GM19324 (cell line): Measurements from ENCODE around the gene LRRC4C.

Source experiments
- ATAC-seq: cut with Tn5 transposase; IDR thresholded peaks from one replicate; pipeline ENCODE4 v1.9.1; 2021; ENCODE audit warnings: mild to moderate bottlenecking, moderate library complexity; ENCODE audit not compliant: unreplicated experiment, low FRiP score

The LRRC4C gene

DNA sequence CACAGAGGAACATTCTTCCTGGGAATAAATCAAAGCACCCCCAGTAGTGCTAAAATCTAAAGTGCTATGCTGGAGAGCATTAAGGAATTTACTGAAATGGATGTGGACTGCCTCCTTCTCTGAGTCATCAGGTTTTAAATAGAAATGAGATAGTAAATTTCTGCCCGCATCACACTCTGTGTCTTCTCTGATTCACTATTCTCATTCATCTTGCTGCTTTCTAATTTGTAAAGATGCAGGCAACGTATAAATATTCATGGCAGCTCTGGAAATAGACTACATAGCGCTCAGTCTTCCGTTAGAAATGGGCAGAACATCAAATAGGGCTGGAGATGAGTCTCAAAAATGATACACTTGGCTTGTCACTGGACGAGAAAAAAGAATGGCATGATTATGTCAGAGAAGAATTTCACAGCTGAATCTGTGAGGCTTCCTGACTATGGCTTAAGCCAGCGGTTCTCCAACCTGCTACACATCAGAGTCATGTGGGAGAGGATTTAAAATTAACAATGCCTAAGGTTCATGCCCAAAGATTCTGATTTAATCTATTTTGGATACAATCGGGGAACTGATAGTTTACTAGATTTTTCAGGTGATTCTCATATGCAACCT, 178.2 kb downstream of the LRRC4C start:
- ATAC-seq, result no peak

DNA sequence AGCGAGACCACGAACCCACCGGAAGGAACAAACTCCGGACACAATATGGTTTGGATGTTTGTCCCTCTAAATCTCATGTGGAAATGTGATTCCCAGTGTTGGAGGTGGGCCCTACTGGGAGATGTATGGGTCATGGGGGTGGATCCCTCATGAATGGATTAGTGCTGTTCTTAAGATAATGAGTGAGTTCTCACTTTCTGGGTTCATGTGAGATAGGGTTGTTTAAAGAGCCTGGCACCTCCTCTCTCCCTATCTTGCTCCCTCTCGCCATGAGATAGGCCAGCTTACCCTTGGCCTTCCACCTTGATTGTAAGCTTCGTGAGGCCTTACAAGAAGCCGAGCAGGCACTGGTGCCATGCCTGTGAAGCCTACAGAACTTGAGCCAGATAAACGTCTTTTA, 184.6 kb downstream of the LRRC4C start:
- ATAC-seq, result no peak

DNA sequence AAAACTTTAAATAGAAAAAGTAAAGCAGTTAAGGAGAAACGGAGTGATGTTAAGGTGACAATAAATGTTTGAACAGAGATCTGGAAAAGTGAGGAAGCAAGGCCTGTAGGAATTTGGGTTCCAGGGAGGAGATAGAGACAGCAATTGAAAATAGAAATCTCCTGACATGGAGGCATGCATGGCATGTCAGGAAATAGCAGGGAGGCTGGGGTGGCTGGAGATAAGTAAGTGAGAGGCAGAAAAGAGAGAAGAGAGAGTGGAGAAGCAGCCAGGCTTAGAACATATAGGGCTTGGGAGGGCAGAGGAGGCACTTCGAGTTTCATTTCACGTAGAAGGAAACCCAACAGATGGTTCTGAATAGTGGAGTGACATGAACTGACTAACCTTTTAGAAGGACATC, 185.5 kb downstream of the LRRC4C start:
- ATAC-seq, result no peak

DNA sequence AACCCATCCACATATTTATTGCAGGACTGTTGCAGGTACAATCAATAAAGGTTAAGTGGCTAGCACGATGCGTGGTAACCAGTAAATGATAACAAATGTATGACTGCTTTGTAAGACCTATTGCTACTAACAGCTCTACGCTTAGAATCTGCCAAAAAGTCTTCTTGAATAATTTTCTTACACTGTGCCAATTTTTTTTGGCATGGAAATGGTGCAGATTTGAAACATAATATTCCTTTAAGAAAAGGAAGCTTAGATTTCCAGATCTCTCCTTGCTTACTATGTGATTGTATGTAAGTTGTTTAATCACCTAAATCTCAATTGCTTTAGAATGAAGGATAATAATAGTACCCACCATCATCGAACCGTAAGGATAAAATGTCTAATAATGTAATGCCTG, 192.0 kb downstream of the LRRC4C start:
- no peak for ATAC-seq

DNA sequence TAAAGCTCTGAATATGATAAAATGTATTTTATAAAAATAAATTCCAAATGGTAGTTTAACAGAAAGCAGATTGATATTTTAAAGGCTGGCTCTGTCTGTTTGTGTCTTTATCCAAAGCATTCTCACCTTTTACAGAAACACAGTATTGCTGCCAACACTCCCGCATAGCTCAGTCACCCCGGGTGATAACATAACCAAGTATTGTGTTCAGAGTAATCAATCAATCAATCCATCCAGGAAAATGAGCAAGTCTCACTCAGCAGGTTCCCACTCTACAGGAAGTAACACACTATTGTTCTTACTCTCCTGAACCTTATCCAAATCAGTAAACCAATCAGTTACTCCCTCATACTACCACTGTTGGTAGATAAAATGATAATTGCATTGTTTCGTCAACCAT, 203.4 kb downstream of the LRRC4C start:
- ATAC-seq, result no peak

DNA sequence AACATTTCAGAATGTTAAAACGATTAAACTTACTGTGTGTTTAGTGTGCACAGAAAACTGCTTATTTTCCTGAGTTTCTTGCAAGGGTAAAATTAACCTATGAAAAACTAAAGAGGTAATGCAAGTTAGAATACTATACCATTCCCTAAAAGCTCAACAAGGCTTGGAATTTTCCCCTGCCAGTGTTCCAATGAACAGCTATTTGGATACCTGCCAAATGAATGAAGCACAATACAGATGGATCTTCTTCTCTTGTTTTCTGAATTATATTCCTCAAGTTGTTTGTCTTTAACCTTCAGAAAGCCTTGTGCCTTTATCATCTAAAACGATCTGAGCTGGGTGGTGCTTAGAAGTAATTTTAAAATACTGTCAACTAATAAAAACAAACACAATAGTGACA, 204.5 kb downstream of the LRRC4C start:
- ATAC-seq, result no peak

DNA sequence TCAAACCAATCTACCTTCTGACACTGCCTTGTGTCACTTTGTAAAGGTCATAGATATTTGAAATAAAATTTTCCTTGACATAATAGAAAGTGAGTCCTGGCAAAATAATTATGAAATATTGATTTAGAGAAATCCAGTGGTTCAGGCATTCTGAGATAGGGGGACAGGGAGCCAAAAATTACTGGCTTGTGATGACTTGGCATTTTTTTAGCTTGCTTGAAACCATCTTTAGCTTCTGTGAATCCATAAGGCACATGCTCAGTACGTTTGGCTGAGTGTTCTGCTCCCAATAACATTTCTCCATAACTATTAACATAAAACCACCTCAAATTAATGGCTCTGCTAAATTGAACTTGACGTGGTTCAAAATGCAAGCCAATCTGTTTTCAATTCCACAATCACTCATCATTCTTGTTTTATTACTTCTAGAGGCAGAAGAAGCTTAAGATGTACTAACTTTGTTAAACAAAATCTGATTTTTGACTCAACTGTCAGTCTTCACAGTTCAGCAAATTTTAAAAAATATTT, 209.0 kb downstream of the LRRC4C start:
- ATAC-seq, result no peak

DNA sequence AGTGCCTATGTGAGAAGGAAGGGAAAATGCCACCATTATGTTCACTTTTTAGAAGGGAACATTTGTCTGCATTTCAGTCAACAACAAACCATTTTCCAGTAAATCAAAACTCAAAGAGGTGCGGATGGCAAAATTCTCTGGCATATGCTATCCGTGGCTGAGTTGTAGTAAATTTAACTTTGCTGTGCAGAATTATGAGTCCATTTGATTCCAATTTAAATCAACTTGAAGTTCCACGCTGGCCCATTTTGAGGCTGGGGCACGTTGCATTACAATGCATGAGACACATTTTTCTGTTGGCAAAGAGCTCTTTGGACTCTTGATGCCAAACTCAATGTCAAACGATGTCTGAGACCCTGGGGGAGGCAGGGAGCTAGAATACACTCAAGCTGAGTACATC, 211.8 kb downstream of the LRRC4C start:
- no peak for ATAC-seq

DNA sequence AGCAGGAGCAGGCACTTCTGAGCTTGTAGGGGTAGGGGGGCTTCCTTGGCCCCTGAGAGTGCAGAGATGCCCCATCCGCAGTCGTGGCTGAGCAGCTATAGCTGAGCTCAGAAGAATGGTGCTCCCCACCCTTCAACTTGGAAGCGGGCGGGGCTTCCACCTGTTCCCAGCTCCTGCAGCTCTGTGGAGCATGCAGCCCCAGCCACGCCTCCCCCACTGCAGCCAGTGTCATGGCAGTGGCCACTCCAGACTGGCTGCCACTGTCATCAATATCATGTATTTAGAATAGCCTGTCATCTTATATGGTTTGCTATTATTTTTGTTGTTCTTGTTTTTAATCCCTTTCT, 213.1 kb downstream of the LRRC4C start:
- no peak for ATAC-seq

DNA sequence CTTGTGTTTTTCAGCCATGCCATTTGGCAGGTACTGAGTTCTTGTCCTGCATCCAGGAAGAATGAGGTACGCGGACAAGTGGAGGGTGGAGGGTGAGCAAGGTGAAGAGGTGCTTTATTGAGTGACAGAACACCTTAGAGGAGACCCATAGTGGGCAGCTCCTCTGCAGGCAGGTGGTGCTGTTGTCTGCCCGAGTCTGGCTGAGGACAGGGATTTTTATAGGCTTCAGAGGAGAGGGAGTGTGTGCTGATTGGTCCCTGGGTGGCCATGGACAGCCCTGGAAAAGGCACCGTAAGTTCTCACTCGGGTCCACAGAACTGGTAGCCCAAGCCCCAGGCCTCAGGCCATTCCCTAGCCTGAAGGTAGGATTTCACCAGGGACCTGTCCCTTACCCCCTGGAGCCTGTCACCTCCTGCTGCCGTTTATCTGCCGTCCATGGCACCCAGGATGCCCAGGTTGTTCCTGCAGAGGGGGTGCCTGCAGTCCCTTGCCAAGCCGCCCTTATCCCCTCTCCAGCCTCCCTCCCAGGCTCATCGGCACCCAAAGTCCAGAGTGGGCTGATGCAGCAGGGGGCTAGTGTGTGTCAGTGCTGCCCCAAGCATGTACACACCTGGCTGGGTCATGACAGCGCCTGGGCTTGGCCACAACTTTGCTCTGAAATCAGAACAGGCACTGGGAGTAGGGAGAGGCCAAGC, 213.6 kb downstream of the LRRC4C start:
- ATAC-seq, result no peak

DNA sequence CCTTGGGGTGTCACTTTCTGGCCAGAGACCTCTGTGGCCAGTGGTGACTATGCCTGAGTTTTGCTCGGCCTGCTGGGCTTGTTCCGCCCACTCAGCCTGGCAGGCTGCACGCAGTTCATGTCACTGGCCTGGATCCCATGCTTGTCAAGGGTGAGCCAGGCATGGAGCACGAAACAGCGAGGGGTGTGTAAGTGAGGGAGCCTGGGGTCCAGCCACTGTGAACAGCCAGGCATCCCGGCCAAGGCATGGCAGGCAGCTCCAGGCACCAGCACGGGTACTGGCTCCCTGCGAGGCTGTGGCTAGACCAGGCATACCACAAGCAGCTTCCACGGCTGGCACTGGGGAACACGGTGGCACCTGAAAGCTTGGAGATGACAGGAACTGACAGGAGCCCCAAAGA, 214.3 kb downstream of the LRRC4C start:
- ATAC-seq, result no peak

DNA sequence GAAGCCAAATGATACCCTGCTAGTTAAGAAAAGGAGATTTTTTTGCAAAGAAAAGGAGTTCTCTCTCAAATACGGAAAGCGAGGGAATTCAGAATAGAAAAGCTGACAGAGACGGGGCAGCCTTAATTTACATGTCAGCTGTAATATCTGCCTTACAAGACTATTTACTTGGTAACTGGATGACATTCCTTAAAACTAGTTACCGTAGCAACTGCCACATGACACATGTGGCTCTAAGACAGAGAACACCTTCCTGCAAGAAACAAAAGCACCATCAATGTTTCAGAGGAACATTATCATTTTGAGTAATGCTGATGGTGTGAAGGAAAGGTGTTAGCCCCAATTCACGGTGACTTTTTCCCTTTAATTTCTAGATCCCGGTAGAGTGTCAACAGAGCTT, 222.1 kb downstream of the LRRC4C start:
- ATAC-seq, result no peak

DNA sequence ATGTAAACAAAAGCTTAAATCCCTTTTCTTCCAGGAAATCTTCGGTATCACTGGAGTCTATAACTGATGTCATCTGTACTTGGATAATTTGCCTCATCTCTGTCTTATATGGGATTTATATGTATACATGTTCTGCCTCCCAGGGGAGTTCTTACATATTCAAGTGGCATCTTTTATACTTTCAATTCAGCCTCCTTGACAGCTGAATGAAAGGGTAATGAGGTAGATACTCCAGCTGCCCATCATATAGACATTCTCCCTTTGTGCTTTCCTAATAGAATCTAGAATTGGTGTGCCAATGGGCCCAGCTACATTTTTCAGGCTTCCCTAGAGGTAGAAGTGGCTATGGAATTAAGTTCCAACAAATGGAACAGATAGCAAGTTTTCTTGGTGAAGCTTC, 223.8 kb downstream of the LRRC4C start:
- no peak for ATAC-seq

DNA sequence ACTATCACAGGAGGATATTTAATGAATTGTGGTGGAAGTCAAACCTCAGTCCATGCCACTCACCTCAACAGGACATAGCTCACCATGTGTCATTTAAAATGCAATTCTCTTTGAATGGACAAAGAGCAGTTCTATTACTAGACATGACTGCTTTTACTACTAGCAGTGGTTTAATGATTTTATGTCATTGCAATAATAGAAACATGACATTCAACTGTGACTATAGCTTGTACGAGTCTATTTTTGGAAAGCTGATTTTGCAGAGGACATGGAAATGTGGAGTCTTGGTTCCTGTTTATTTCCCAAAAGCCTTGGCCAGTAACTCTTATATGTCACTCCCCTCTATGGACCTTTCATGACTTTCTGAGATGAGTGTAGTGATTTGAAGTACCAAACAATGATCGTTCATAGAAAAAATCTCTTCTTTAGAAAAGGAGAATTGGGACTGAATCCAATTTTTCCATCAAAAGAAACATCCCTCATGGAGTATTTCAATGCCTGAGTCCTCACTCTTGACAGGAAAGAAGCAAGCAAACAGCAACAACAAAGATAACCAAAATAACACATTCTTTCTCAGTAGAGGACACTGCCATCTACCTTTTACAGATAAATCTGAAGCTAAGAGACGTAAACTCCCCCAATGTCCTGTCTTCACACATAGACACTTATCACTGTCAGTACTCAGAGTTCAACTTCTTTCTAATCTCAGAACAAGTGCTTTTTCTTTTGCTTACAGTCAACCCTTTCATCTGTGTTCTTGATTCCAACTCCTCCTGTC, 233.4 kb downstream of the LRRC4C start:
- no peak for ATAC-seq

DNA sequence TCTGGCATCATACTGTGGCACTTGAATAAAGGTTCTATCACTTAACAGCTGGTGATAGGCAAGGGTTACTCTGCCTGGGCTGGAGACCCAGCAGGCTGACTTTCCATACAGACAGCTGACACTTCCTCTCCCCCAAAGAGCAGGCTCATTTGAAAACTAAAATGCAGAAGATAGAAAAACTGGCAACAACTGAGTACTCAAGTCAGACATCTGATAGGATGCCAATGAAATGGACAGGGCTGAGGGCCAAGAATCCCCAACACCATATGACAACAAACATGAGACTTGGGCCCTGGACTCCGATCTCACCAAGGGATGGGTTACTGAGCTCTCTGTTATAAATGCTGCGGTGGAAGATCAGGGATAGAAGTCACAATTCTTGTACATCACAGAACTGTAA, 237.2 kb downstream of the LRRC4C start:
- no peak for ATAC-seq

DNA sequence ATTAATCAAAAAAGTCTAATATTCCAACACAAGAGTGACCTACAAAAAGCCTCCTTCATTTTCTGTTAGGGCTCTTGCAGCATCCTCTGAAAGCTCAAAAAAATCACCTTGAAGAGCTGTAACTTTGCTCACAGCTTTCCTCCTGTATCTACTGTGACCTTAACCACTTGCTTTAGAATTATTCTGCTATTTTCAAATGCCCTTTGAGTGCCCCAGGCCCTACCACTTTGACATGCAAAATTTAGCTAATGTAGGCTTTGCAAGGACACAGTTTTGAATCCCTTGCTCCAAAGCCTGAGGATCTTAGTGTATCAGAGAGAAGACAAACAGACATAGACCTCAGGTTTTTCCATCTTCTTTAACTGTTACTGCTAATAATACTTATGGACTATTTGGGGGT, 253.1 kb downstream of the LRRC4C start:
- ATAC-seq, result no peak

DNA sequence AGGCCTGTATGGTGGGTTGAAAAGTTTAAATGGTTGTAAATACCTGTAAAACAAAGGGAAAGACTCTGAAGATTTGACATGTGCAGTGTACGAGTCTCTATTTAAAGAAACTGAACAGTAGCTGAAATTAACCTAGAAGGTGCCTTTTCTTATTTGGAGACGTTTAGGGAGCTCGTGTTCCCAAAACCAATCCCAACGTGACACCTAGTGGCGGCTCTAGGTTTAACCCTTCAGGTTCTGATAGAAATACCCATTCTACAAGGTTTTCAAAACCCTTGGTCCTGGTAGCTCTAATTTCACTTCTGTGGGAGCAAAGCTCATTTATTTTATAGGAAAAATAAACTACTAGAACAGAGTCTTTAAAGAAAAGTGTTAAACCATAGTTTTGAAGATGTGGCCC, 258.3 kb downstream of the LRRC4C start:
- ATAC-seq, result no peak

DNA sequence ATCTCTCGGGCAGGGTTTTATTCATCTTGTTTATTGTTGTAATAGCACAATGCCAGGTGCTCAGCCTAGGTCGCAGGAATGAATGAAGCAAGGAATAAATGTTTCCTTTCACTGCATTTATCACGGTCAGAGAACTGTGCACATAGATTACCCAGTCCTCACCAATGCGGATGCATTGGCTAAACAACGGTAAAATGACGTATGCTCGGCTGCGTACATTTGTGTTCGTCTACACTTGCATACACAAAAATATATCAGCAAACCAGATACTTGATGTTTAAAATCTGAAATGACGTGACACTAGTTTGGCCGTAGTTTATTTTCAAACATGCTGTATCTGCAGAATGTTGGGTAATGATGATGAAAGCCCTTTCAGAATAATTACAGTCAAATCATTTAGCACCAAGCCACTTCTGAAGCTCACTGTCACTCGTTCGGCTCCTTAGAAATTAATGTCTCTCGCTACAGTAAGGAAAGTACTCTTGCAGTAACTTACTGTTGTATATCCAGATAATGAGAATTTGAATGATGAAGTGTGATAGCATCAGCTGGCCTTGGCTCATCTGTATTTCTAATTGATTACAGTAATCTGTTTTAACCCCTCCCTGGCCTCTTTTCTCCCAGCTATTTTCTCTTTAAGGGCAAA, 268.9 kb downstream of the LRRC4C start:
- ATAC-seq, result no peak

DNA sequence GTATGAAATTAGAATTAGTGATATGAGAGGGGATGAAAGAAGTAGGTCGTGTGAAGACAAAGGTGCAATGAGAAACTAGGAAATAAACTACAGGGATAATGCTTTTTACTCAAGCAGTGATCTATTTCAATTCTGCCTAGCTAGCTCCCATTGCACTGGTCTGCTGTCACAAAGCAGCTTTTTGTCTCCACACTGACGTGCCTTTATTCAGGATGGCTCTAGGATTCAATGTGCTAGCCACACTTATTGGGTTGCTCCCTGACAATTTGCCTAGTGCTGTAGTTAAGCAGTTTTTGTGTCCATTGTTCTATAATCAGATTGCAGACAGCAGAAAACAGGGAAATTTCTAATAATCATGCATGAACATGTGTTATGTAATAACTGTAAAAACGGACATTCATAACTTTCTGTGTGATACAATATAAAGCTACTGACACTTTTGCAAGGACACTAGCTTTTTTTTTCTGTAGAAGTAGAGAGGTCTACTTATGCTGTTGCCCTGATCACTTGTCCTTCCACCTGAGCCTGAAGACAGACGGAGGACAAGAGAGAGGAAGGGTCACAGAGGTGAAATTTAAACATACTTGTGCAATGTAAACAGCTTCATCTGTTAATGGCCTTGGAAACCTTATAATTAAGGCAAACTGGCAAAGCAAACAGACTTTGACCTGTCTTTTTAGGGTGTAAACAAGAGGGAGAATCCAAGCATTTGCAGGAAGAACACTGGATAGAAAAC, 269.6 kb downstream of the LRRC4C start:
- no peak for ATAC-seq

DNA sequence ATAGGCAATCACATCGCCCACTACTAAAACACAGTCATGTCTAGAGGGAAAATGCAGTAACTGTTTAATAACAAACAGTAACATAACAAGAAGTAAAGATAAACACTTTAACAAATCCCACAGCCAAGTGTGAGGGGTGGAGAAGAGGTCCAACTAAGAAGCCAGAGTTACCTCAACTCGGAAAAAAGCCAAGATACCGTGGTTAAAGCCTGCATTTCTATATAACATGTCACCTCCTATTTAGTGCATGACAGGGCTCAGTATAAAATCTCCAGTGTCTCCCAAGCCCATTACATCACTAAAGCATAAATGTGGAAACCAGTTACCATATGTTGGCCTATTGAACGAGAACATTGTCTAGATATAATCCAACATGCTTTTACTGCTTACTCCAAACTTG, 281.7 kb downstream of the LRRC4C start:
- no peak for ATAC-seq
